Measurements from ENCODE around the gene PROM1.
A peak's percentile ranks its signal among the peaks of the same experiment; 100 is the strongest.

The PROM1 gene

GRCh38 chr4:16056681-16057385, 27.0 kb downstream of the PROM1 start:
- DNase-seq: peak; percentile 35 to 77

- no peak for DNase-seq
Measured at GRCh38 chr4:16055873-16056272, 27.9 kb downstream of the PROM1 start.

GRCh38 chr4:16055471-16055870, 28.4 kb downstream of the PROM1 start:
- DNase-seq: no peak

GRCh38 chr4:16052939-16053338, 30.9 kb downstream of the PROM1 start:
- DNase-seq: no peak

- DNase-seq: no peak
Measured at GRCh38 chr4:16051980-16052379, 31.8 kb downstream of the PROM1 start.

- DNase-seq: no peak
Measured at GRCh38 chr4:16051132-16051531, 32.7 kb downstream of the PROM1 start.

GRCh38 chr4:16050669-16051068, 33.2 kb downstream of the PROM1 start:
- DNase-seq: no peak

- no peak for DNase-seq
Measured at GRCh38 chr4:16048619-16049419, 35.0 kb downstream of the PROM1 start.

- no peak for DNase-seq
Measured at GRCh38 chr4:16045687-16046086, 38.1 kb downstream of the PROM1 start.

GRCh38 chr4:16043642-16044498, 40.0 kb downstream of the PROM1 start:
- peak in 1 of 2 experiments; percentile 20 for DNase-seq

- no peak for DNase-seq
Measured at GRCh38 chr4:16039139-16039538, 44.7 kb downstream of the PROM1 start.

- DNase-seq: no peak
Measured at GRCh38 chr4:16037901-16038300, 45.9 kb downstream of the PROM1 start.

GRCh38 chr4:16035843-16036242, 48.0 kb downstream of the PROM1 start:
- no peak for DNase-seq

GRCh38 chr4:16034010-16034748, 49.6 kb downstream of the PROM1 start:
- no peak for DNase-seq

GRCh38 chr4:16032396-16032770, 51.4 kb downstream of the PROM1 start:
- DNase-seq: no peak

- no peak for DNase-seq
Measured at GRCh38 chr4:16031546-16032395, 52.1 kb downstream of the PROM1 start.

GRCh38 chr4:16029886-16030285, 53.9 kb downstream of the PROM1 start:
- DNase-seq: no peak

GRCh38 chr4:16029262-16029661, 54.6 kb downstream of the PROM1 start:
- DNase-seq: no peak

- DNase-seq: no peak
Measured at GRCh38 chr4:16027626-16028025, 56.2 kb downstream of the PROM1 start.

- DNase-seq: no peak
Measured at GRCh38 chr4:16027114-16027513, 56.7 kb downstream of the PROM1 start.

- peak; percentile 50 to 66 for DNase-seq
Measured at GRCh38 chr4:16026160-16026761, 57.6 kb downstream of the PROM1 start.

Data from NCI-H2081 (cell line).